Transverse colon (tissue), 4 donors: ENCODE measurements around the gene TXNDC16.

ENCODE experiments used
- CTCF ChIP-seq, 5 experiments: fragments of 200-600 bp in 3 of 5; fragments of 450-650 bp in 2 of 5; sonication (generic) in 3 of 5; IDR thresholded peaks; 1 replicate in 2 of 5; 2 replicates in 3 of 5; pipeline ENCODE4 v1.5.1; 2016 to 2017; ENCODE audit warnings: antibody characterized with exemption in 5 of 5, inconsistent platforms in 3 of 5, mild to moderate bottlenecking in 2 of 5, moderate library complexity in 1 of 5
- POLR2AphosphoS5 ChIP-seq, 3 donors: sonication (generic); formaldehyde crosslinking; IDR thresholded peaks; one replicate each; pipeline ENCODE4 v1.6.1; 2016; ENCODE audit warnings: antibody characterized with exemption in 3 of 3

- TF ChIP-seq CTCF (IDR thresholded peaks at IDR 0.05), result no peak
- TF ChIP-seq POLR2AphosphoS5 (IDR thresholded peaks at IDR 0.05), result no peak
Measured at GRCh38 chr14:52596320-52596719, 44.0 kb upstream of the TXNDC16 start.
